Left colon (tissue), 2 donors: ENCODE results near the gene DCTN2. TPM values are rescaled to one million over a fixed set of nuclear protein-coding genes. Genes with fewer than 3 reads are reported as not detected.
"Not testable (repeated sequence)": the region's sequence is repeated elsewhere in the genome, so short reads cannot be mapped to it uniquely, and the experiment has no call there.

Source experiments
- ATAC-seq: fragments of 200-7000 bp; cut with Tn5 transposase; one replicate; pipeline ENCODE4 v1.9.1; 2020; ENCODE audit warnings: mild to moderate bottlenecking, moderate library complexity
- DNase-seq, 2 donors: peaks; one replicate each; pipeline ENCODE4 v3.0.0-alpha.2; 2020
- intact Hi-C, 2 donors: fragments of 100-400 bp; cut with DNase I in 1 of 2; cut with micrococcal nuclease in 1 of 2; formaldehyde crosslinking; loops; one replicate each; pipeline versions ENCODE4 v1.11.2 to v1.14.0; 2022; cut with DNase I, micrococcal nuclease
- total RNA-seq, 2 donors: library from RNA; stranded (reverse); fragmentation: NEBNext Ultra II Directional; extraction: Animal tissue kit (Norgen Biotek cat#: 25700); gene quantifications; one replicate each; pipeline ENCODE4 v1.2.1, GENCODE V29; 2021
- donor health status: DM: no; HTN: no; CAD: no.
- donor health status: DM: yes; HTN: yes; CAD: no.

The DCTN2 gene
- total RNA-seq, 2 donors from 2014 or later = 139 to 151 TPM

DNA sequence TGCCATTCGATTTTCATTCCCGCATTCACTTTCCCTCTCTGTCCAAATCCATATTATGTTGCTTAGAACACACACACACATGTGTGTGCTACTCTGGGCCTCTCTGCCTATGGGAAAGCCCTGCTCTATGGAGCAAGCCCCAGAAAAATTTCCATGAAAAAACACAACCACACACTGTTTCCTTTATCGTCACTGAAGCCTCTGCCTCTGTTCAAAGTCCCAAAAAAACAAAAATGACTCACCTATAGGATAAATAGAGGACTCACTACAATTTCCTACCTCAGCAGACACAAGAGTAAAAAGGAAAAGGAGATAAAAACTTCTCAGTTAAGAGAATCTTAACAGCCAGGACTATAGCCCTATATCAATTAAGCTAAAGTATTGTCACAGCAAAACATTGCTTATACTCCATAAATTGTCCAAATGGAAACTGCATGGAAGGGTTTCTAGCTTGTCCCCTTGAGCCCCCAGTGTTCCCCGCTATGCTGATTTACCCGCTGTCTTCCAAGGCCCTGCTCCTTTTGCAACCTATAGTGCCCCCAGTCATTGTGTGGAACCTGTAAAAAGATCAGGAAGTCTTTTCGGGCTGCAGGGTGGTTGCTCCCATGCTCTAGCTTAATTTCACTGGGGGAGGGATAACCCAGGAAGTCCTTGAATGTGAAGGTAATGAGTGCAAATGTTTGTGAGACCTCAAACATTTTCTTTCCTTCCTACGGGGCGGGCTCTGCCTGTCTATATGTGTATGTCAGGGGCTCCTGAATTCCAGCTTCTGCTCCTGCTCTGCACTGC lies 32.9 kb upstream of the DCTN2 start:
- intact Hi-C loops = loop anchor here (2.0 to 5.0 kb wide), 2 partner anchors 42 to 43 kb away; no protein-coding TSS in a partner anchor
- DNase-seq = no peak
- peak; percentile 75 for ATAC-seq

DNA sequence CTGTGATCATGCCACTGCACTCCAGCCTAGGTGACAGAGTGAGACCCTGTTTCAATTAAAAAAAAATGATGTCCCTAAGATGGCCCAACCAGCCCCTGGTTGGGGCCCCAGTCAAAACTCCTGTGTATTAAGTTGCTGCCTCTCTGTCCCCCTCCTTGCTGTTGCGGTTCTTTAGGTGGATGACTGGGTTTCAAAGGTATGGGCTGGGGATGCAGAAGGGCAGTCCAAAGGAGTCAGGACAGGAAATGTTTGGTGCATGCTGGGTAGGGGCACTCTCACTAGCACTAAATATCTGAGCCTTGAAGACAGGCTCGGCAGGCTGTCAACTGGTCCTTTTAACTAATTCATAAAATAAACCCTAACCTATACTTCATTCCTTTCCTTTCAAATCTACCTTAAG lies 32.0 kb upstream of the DCTN2 start:
- ATAC-seq (no peak), DNase-seq (no peak)
- intact Hi-C loops = loop anchor here in 1 of 2 donors (2.0 kb wide), 1 partner anchor 44 kb away; no protein-coding TSS in a partner anchor

DNA sequence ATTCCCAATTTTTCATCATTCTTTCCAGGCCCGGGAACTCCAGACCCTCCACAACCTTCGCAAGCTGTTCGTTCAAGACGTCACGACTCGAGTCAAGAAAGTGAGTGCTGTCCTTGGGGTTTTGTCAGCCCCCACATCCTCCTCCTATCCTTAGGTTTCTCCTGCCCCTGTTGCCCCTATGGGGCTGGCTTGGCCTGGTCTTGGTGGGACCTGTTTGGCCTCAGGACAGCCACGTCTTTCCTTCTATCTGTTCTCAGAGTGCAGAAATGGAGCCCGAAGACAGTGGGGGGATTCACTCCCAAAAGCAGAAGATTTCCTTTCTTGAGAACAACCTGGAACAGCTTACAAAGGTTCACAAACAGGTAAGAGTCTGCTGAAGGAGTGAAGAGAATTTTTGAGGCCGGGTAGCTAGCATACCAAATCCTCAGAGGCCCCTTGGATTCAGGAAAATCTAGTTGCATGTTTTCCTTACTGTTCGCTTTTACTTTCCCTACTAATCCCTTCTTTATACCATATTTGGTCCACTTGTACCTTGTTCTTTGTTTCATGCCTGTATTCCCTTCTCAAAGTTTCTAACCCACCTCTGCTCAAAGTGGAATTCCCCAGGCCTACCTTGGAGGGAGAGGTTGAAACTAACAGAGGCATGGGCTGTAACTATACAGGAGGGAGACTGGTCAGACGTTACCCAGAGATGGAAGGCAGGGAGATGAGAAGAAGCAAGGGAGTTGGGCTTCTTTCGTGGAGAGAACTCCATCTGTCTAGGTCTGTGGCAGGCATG lies 31.2 kb upstream of the DCTN2 start:
- ATAC-seq = no peak
- no peak for DNase-seq
- intact Hi-C loops = loop anchor here in 1 of 2 donors (2.0 kb wide), 1 partner anchor 45 kb away; no protein-coding TSS in a partner anchor

DNA sequence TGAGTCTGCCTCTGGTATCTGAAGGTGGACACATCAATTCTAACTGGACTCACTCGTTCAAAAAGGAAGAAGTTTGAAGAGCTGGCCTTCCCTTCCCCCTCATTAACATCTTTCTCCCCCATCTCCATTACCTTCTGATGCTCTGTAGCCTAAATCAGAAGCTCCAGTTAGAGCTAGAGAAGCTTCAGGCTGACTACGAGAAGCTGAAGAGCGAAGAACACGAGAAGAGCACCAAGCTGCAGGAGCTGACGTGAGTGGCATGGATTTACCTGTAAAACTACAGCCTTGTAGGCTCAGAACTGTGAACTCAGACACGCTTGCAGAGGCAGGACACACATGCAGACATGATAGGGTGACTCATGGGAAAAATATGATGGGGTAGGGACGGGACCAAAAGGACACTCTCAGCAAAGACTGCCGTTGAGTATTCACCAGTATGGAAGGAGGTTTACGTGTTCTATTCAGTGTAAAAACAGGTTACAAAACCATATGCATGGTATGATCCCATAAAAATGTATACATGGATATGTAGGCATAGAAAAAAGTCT lies 29.7 kb upstream of the DCTN2 start:
- no peak for DNase-seq
- intact Hi-C loops = no loop called here

DNA sequence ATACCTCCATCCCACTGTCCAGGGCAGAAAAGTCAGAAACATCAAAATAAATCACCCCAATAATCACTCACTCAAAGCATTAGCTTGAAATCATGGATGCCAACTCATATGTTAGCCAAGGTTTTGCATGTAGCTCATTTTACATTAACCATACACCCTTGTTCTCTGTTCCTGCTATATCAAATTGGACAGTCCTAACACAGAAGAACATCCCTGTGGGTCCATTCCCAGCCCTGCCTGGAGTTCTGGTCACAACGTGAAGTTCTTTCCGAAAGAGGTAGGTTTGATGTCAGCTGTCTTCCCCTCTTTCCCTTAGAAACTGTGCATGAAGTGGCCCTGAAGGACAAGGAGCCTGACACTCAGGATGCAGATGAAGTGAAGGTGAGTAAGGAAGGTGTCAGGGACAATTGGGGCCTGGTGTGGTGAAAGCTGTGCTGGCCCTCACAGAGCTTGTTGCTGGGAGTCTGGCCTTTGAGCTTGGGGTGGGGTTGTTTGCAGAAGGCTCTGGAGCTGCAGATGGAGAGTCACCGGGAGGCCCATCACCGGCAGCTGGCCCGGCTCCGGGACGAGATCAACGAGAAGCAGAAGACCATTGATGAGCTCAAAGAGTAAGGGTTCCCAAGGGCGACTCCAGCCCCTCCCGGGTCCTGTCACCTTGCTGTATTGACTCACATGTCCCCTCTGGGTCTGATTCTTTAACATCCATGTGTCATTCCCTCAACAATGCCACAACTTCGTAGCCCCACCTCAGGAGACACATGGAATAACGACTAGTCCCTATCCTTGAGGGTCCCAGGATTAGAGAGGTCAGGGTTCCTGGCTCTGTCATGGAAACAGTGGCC lies 29.0 kb upstream of the DCTN2 start:
- ATAC-seq (peak; percentile 50), DNase-seq (no peak)
- intact Hi-C loops = no loop called here

More for the DNA sequence above, 29.7 kb upstream of the DCTN2 start:
- no peak for ATAC-seq

DNA sequence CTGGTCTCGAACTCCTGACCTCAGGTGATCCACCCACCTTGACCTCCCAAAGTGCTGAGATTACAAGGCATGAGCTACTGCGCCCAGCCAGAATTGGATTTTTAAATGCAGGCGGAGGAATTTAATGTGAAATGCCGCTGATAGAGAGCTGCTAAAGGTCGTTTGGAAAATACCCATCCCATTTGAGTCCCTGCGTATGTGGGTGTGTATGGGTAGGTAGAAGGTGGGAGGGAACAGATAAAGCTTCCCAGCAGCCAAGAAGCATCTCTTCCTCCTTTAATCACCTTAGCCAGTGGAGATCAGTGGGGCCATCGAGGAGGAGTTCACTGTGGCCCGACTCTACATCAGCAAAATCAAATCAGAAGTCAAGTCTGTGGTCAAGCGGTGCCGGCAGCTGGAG lies 27.8 kb upstream of the DCTN2 start:
- no peak for ATAC-seq
- intact Hi-C loops = no loop called here
- no peak for DNase-seq

DNA sequence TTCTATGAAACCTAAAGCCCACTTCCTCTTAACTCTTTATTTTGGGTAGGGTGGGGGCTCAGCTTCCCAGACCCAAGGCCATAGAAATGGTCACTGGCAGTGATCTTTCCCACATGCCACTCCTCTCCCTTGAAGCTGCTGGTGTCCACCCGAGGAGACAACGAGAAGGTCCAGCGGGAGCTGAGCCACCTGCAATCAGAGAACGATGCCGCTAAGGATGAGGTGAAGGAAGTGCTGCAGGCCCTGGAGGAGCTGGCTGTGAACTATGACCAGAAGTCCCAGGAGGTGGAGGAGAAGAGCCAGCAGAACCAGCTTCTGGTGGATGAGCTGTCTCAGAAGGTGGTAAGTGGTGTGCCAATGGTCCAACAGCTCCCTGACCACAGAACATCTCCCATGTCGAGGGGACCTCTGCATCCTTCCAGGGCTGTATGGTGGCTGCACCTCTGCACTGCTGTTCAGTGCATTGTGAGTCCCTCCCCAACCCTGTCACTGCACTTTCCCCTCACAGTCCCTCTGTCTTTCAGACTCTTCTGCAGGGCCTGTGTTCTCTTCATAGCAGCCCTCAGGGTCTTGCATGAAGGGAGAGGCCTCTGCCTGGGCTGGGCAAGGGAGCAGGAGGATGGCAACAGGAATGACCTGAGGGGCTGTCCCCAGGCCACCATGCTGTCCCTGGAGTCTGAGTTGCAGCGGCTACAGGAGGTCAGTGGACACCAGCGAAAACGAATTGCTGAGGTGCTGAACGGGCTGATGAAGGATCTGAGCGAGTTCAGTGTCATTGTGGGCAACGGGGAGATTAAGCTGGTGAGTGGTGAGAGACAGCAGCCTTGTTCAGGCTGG lies 25.2 kb upstream of the DCTN2 start:
- no peak for ATAC-seq
- intact Hi-C loops = no loop called here
- DNase-seq = no peak

DNA sequence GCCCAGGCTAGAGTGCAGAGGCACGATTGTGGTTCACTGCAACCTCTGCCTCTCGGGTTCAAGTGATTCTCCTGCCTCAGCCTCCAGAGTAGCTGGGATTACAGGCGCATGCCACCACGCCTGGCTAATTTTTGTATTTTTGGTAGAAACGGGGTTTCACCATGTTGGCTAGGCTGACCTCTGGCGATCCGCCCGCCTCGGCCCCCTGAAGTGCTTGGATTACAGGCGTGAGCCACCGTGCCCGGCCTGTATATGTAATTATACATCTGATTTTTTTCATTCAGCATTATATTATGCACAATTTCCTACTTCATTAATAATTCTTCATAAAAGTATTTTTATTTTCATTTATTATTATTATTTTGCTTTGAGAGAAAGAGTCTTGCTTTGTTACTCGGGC lies 23.4 kb upstream of the DCTN2 start:
- intact Hi-C loops, DNase-seq, ATAC-seq: not testable (repeated sequence)

DNA sequence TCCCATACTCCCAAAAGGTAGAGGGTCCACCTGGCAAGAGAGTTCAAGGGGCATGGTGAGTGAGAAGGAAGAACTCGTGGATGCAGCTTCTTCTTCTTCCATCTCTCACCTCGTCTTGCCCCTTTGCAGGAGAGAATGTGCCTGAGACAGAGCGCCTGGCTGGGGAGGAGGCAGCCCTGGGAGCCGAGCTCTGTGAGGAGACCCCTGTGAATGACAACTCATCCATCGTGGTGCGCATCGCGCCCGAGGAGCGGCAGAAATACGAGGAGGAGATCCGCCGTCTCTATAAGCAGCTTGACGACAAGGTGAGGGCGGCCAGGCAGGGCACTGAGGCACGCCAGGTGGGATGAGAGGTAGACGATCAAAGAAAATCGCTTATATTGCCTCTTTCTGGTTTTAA lies 22.9 kb upstream of the DCTN2 start:
- ATAC-seq (no peak), DNase-seq (no peak)
- intact Hi-C loops = no loop called here

DNA sequence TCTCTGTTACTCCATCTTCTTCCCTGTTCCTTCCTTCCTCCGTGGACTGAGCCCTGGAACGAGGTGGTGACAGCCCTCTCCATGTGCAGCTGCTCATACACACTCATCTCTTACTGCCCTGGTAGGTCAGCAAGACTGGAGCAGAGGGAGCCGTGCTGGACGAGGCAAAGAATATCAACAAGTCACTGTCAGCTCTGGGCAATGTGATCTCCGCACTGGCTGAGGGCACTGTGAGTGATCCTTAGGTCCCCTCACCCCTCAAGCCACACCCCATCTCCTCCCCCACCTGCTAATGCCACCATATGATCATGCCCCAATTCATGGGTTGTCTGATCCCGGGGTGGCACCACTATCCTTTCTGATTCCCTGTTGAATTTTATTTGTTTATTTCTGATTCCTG lies 21.8 kb upstream of the DCTN2 start:
- ATAC-seq = no peak

DNA sequence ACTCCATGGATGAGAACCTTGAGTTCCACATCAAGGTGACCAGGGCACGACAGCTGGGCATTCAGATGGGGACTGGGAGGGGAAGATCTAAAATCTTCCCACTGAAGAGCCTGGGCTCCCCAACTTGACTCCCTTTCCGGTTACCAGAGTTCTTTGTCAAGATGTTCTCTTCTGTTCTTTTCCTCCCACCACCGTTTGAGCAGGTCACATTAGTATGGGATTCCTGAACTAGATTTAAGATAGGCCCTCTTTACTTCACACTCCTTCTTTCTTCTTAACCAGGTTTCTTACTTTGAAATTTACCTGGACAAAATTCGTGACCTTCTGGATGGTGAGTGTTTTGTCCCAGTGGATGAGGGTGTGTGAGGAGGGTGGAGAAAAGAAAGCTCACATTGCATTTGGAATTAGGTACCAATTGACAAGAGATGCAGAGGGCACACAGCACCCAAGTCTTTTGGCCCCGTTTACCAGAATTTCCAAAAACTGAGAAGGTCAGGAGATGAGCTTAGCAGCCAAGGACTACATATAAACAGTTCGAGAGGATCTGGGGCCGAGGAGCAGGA lies 17.3 kb upstream of the DCTN2 start:
- intact Hi-C loops = no loop called here
- DNase-seq (no peak), ATAC-seq (no peak)

More for the DNA sequence above, 21.8 kb upstream of the DCTN2 start:
- DNase-seq = no peak
- intact Hi-C loops = no loop called here

DNA sequence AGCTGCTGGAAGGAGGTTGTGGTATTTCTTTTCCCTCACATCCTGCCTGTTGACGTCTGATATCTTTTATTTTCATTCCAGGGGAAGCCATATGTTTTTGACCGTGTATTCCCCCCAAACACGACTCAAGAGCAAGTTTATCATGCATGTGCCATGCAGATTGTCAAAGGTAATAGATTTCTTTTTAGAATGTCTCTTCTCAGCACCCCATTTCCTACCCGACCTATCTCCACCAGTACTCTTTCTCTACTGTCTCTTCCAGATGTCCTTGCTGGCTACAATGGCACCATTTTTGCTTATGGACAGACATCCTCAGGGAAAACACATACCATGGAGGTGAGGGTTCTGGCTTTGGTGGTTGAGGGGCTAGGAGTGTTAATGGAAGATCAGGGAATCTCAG lies 16.4 kb upstream of the DCTN2 start:
- ATAC-seq = no peak
- intact Hi-C loops = no loop called here

DNA sequence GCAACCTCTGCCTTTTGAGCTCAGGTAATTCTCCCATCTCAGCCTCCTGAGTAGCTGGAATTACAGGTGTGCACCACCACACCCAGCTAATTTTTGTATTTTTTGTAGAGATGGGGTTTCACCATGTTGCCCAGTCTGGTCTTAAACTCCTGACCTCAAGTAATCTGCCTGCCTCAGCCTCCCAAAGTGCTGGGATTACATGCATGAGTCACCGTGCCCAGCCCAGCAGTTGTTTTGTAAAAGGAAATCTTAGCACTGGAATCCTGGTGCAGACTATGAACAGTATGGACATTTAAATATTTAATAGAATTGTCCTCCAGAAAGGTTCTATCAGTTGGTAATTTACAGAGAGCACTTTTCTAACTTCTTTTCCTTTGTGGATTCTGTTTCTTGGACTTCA lies 14.1 kb upstream of the DCTN2 start:
- ATAC-seq, DNase-seq, intact Hi-C loops: not testable (repeated sequence)

More for the DNA sequence above, 16.4 kb upstream of the DCTN2 start:
- no peak for DNase-seq

DNA sequence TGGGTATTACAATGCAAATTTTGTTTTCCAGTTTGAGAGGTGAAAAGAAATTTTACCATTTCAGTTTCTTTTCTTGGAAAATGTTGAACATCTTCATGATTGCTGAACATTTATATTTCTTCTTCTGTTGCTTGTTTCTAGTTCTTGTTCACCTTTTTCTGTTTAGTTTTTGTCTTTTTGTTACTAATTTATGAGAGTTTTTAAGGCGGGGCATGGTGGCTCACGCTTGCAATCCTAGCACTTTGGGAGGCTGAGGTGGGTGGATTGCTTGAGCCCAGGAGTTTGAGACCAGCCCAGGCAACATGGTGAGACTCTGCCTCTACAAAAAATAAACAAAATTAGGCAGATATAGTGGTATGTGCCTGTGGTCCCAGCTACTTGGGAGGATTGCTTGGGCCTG lies 13.5 kb upstream of the DCTN2 start:
- intact Hi-C loops = no loop called here
- DNase-seq (no peak), ATAC-seq (no peak)

DNA sequence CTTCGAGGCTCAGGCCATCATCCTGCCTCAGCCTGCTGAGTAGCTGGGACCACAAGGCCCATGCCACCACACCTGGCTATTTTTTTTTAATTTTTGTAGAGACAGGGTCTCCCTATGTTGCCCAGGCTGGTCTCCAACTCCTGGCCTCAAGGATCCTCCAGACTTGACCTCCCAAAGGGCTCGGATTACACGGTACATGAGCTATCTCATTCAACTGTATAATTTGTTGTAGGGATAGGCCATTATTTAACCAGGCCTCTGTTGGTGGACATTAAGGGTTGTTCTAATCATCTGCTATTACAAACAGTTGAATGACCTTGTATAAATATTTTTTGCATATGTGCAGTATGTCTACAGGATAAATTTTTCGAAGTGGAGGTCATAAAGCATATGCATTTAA lies 11.9 kb upstream of the DCTN2 start:
- ATAC-seq = no peak

DNA sequence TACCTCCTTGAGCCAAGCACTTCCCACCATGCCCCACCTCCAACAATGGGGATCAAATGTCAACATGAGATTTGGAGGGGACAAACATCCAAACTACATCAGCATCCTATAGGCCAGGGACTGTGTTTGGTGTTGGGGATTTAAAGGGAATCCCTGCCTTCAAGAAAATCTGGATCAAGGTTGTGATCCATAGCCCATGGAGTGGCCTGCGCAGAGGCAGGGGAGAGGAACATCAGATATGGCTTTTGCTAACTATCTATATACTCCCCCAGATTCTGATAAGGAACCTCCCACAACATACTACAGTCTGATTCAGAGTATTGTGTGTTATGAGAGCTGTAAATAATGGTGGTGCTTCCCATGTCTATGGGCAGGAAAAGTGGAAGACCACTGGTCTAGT lies 7.9 kb upstream of the DCTN2 start:
- intact Hi-C loops = no loop called here
- no peak for DNase-seq
- no peak for ATAC-seq

More for the DNA sequence above, 11.9 kb upstream of the DCTN2 start:
- no peak for DNase-seq
- intact Hi-C loops = no loop called here

DNA sequence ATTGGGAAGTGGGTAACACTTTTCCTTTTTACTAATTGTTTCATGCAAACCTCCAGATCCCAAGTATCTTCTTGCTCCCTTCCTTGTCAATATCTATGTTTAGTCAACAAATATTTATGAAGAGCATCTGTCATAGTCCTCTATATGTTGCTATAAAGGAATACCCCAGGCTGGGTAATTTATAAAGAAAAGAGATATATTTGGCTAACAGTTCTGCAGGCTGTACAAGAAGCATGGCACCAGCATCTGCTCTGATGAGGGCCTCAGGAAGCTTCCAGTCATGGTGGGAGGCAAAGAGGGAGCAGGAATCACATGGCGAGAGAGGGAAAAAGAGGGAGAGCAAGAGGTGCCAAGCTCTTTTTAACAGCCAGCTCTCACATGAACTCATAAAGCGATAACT lies 7.5 kb upstream of the DCTN2 start:
- no peak for DNase-seq
- intact Hi-C loops = no loop called here
- ATAC-seq = no peak
